Measurements from ENCODE around the gene NPR3. TPM values are rescaled to one million over a fixed set of nuclear protein-coding genes. Genes with fewer than 3 reads are reported as not detected.

NPR3 gene
- total and polyA plus RNA-seq, 2 experiments from 2014 or later = 0.07 to 0.15 TPM

DNA sequence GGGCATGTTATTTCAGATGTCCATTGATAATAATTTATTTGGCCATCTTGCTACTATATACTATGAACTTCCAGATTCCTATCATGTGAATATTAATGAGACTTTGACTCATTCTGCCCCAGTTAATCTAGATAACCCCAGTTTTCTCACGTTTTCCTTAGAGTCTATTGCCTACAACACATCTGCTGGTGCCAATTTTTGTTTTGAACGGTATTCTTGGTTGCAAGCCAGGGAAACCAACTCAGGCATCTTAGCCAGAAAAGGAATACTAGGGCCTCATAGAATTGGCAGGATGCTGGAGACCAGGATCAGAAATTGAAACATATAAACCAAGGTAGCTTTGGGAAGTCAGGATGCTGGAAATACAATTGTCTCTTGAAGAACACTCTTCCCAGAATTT is 28.0 kb upstream of the NPR3 start:
- no peaks in the 10 kb centered on the region for H3F3A ChIP-seq (replicated peaks; ENCODE audit: low read depth)
- peaks cover 17% of the 10 kb centered on the region for H3K9me2 ChIP-seq (ENCODE audit: insufficient read depth)
- H3K27me3 Mint-ChIP-seq (ENCODE audit: insufficient read depth, low read depth, poor library complexity) = peaks cover 6% of the 10 kb centered on the region
- no peaks in the 10 kb centered on the region for H3K27me3 ChIP-seq (ENCODE audit: insufficient read depth)
- TF ChIP-seq POLR2AphosphoS5 (IDR thresholded peaks at IDR 0.05; ENCODE audit: low read depth) = no peak
- TF ChIP-seq EZH2 (IDR thresholded peaks at IDR 0.05; ENCODE audit: low read depth, unreplicated experiment) = no peak
- TF ChIP-seq, protein P1, sequence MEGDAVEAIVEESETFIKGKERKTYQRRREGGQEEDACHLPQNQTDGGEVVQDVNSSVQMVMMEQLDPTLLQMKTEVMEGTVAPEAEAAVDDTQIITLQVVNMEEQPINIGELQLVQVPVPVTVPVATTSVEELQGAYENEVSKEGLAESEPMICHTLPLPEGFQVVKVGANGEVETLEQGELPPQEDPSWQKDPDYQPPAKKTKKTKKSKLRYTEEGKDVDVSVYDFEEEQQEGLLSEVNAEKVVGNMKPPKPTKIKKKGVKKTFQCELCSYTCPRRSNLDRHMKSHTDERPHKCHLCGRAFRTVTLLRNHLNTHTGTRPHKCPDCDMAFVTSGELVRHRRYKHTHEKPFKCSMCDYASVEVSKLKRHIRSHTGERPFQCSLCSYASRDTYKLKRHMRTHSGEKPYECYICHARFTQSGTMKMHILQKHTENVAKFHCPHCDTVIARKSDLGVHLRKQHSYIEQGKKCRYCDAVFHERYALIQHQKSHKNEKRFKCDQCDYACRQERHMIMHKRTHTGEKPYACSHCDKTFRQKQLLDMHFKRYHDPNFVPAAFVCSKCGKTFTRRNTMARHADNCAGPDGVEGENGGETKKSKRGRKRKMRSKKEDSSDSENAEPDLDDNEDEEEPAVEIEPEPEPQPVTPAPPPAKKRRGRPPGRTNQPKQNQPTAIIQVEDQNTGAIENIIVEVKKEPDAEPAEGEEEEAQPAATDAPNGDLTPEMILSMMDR (conservative IDR thresholded peaks at IDR 0.05; ENCODE audit: low read depth in 2 of 2) = no peak
- TF ChIP-seq, protein P2, sequence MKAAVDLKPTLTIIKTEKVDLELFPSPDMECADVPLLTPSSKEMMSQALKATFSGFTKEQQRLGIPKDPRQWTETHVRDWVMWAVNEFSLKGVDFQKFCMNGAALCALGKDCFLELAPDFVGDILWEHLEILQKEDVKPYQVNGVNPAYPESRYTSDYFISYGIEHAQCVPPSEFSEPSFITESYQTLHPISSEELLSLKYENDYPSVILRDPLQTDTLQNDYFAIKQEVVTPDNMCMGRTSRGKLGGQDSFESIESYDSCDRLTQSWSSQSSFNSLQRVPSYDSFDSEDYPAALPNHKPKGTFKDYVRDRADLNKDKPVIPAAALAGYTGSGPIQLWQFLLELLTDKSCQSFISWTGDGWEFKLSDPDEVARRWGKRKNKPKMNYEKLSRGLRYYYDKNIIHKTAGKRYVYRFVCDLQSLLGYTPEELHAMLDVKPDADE (IDR thresholded peaks at IDR 0.05) = no peak
- no peak for TF ChIP-seq ZNF462 (CRISPR knock-in tag; IDR thresholded peaks at IDR 0.05)
- no peak for TF ChIP-seq EZH2phosphoT487 (IDR thresholded peaks at IDR 0.05; ENCODE audit: unreplicated experiment)
- TF ChIP-seq NANOG (IDR thresholded peaks at IDR 0.05; ENCODE audit: borderline replicate concordance) = no peak
- no peak overlapping the region for H3K4me2 ChIP-seq
- peaks cover 29% of the 10 kb centered on the region for H3K36me3 Mint-ChIP-seq (ENCODE audit: low read depth)
- ATAC-seq = no peak
- peaks cover 5% of the 10 kb centered on the region for H3K36me3 ChIP-seq (ENCODE audit: insufficient read depth)
- DNase-seq (ENCODE audit: low spot score) = no peak
- H3K4me1 ChIP-seq (ENCODE audit: insufficient read depth) = no peaks in the 10 kb centered on the region; the same call in 1 of the 2 replicates
- H4K20me1 ChIP-seq (replicated peaks; ENCODE audit: insufficient read depth) = no peaks in the 10 kb centered on the region
- no peak overlapping the region for H3K27ac ChIP-seq (ENCODE audit: low read depth)
- no peak overlapping the region for H2AFZ ChIP-seq
- H3K4me3 ChIP-seq = no peak overlapping the region
- H3K4me3 Mint-ChIP-seq = no peak overlapping the region
- H3K79me2 ChIP-seq (replicated peaks; ENCODE audit: insufficient read depth) = no peaks in the 10 kb centered on the region
- no peak overlapping the region for H3K27ac Mint-ChIP-seq
- peaks cover 9% of the 10 kb centered on the region for H3K4me1 Mint-ChIP-seq
- peaks cover 42% of the 10 kb centered on the region for H3K9me3 Mint-ChIP-seq

Data from GM23338 (cell line).